IMR-90 (cell line): ENCODE measurements around the gene ANK3.

Source experiments
- BHLHE40 ChIP-seq: fragments of 150-350 bp; IDR thresholded peaks from 2 replicates; pipeline ENCODE4 v1.6.1; 2016; ENCODE audit warnings: mild to moderate bottlenecking, low read depth, low read length
- CHD1 ChIP-seq: IDR thresholded peaks from 2 replicates; pipeline ENCODE4 v1.6.1; 2012; ENCODE audit warnings: low read depth, low read length, improper control_type of control experiment
- POLR2A ChIP-seq: IDR thresholded peaks from 2 replicates; pipeline ENCODE4 v1.6.1; 2012; ENCODE audit warnings: mild to moderate bottlenecking, low read depth, low read length
- RAD21 ChIP-seq: IDR thresholded peaks from 2 replicates; pipeline ENCODE4 v1.6.1; 2012; ENCODE audit warnings: low read length, improper control_type of control experiment
- SMC3 ChIP-seq: fragments of 150-350 bp; IDR thresholded peaks from 2 replicates; pipeline ENCODE4 v1.6.1; 2016; ENCODE audit warnings: low read depth, mild to moderate bottlenecking, antibody characterized with exemption, low read length, moderate library complexity
- USF2 ChIP-seq: fragments of 150-350 bp; IDR thresholded peaks from 2 replicates; pipeline ENCODE4 v1.6.1; 2017; ENCODE audit warnings: mild to moderate bottlenecking, antibody characterized with exemption, low read length, low read depth
- TF ChIP-seq, protein P1 (sequence below): conservative IDR thresholded peaks from 2 replicates; pipeline ENCODE4 v1.5.1; 2012; ENCODE audit warnings: mild to moderate bottlenecking, low read depth, low read length, improper control_type of control experiment

DNA sequence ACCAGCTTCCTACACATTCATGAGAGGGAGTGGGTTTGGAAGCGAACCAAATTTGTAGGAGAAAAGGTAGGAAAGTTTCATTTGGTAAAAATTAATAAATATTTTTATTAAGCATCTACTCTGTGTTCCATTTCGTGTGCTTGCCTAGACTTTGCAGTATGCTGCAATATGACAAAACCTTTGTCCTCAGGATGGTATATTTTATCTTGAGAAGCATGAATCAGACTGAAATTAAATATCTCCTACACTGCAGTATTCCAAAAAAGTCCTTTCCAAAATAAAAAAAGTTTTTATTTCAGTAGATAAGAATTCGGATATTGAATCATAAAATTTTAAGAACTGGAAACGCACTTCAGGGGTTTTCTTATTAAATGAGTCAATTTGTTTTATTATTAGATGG is 47.7 kb downstream of the ANK3 start:
- TF ChIP-seq, protein P1, sequence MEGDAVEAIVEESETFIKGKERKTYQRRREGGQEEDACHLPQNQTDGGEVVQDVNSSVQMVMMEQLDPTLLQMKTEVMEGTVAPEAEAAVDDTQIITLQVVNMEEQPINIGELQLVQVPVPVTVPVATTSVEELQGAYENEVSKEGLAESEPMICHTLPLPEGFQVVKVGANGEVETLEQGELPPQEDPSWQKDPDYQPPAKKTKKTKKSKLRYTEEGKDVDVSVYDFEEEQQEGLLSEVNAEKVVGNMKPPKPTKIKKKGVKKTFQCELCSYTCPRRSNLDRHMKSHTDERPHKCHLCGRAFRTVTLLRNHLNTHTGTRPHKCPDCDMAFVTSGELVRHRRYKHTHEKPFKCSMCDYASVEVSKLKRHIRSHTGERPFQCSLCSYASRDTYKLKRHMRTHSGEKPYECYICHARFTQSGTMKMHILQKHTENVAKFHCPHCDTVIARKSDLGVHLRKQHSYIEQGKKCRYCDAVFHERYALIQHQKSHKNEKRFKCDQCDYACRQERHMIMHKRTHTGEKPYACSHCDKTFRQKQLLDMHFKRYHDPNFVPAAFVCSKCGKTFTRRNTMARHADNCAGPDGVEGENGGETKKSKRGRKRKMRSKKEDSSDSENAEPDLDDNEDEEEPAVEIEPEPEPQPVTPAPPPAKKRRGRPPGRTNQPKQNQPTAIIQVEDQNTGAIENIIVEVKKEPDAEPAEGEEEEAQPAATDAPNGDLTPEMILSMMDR = no peak
- TF ChIP-seq USF2 (no peak), CHD1 (no peak), RAD21 (no peak), POLR2A (no peak), SMC3 (no peak), BHLHE40 (no peak)
